ENCODE results near the gene TRAF3IP3.

The TRAF3IP3 gene

GRCh38 chr1:209777587-209777986 is 21.7 kb downstream of the TRAF3IP3 start:
- TF ChIP-seq CTCF (IDR thresholded peaks at IDR 0.05; ENCODE audit: low read depth, low read length, missing control alignments), result no peak
- no peak for DNase-seq (ENCODE audit: extremely low read depth, low read depth)
- H3K4me3 ChIP-seq (replicated peaks; ENCODE audit: low read depth, low read length), result no peak overlapping the region

GRCh38 chr1:209778102-209778501 is 22.2 kb downstream of the TRAF3IP3 start:
- DNase-seq (ENCODE audit: extremely low read depth, low read depth), result no peak
- no peak for TF ChIP-seq CTCF (IDR thresholded peaks at IDR 0.05; ENCODE audit: low read depth, low read length, missing control alignments)
- no peak overlapping the region for H3K4me3 ChIP-seq (replicated peaks; ENCODE audit: low read depth, low read length)

GRCh38 chr1:209780268-209780667 is 24.4 kb downstream of the TRAF3IP3 start:
- H3K4me3 ChIP-seq (replicated peaks; ENCODE audit: low read depth, low read length), result no peak overlapping the region
- TF ChIP-seq CTCF (IDR thresholded peaks at IDR 0.05; ENCODE audit: low read depth, low read length, missing control alignments), result no peak
- no peak for DNase-seq (ENCODE audit: extremely low read depth, low read depth)

- peak overlapping the region; percentile 91 for H3K4me3 ChIP-seq (replicated peaks; ENCODE audit: low read depth, low read length)
- DNase-seq (ENCODE audit: extremely low read depth, low read depth), result no peak
- no peak for TF ChIP-seq CTCF (IDR thresholded peaks at IDR 0.05; ENCODE audit: low read depth, low read length, missing control alignments)
Observed at GRCh38 chr1:209783386-209783785, 27.5 kb downstream of the TRAF3IP3 start.

- DNase-seq (ENCODE audit: extremely low read depth, low read depth), result peak; percentile 92
- TF ChIP-seq CTCF (IDR thresholded peaks at IDR 0.05; ENCODE audit: low read depth, low read length, missing control alignments), result no peak
Observed at GRCh38 chr1:209784265-209785169, 28.7 kb downstream of the TRAF3IP3 start, which contains the start of gene C1orf74. C1orf74 (minus strand) TSS chr1:209784559; CDS start chr1:209783634, 925 bp downstream.

GRCh38 chr1:209785592-209785991 is 29.7 kb downstream of the TRAF3IP3 start:
- DNase-seq (ENCODE audit: extremely low read depth, low read depth), result no peak
- no peak overlapping the region for H3K4me3 ChIP-seq (replicated peaks; ENCODE audit: low read depth, low read length)
- no peak for TF ChIP-seq CTCF (IDR thresholded peaks at IDR 0.05; ENCODE audit: low read depth, low read length, missing control alignments)

More at GRCh38 chr1:209784265-209785169, 28.7 kb downstream of the TRAF3IP3 start, which contains the start of gene C1orf74:
- H3K4me3 ChIP-seq (replicated peaks; ENCODE audit: low read depth, low read length), result peak within 1 kb of the TSS; percentile 91

Data from HFF-Myc (cell line).